ENCODE data around the gene GPR34. TPM values are rescaled to one million over a fixed set of nuclear protein-coding genes. Genes with fewer than 3 reads are reported as not detected.

Gene GPR34
- total and polyA plus RNA-seq, 2 experiments from 2014 or later, result 0.71 to 1.7 TPM

DNA sequence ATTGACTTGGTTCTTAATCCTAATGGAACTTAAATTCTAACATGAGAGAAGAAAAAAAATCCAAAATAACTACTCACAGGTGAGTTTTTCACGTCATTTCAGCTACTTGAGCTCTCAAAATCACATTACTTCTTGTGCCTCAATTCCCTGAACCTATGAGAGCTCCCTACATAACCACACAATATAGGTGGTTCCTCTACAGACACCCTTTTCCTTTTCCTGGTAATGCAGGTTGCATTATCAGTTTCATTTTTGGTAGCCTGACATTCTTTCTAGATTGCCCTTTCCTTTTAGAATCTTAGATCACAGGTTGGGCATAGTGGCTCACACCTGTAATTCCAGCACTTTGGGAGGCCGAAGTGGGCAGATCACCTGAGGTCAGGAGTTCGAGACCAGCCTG lies 4.3 kb downstream of the GPR34 start:
- TF ChIP-seq EZH2phosphoT487 (IDR thresholded peaks at IDR 0.05; ENCODE audit: low read depth, severe bottlenecking, unreplicated experiment), result no peak
- TF ChIP-seq, protein P1, sequence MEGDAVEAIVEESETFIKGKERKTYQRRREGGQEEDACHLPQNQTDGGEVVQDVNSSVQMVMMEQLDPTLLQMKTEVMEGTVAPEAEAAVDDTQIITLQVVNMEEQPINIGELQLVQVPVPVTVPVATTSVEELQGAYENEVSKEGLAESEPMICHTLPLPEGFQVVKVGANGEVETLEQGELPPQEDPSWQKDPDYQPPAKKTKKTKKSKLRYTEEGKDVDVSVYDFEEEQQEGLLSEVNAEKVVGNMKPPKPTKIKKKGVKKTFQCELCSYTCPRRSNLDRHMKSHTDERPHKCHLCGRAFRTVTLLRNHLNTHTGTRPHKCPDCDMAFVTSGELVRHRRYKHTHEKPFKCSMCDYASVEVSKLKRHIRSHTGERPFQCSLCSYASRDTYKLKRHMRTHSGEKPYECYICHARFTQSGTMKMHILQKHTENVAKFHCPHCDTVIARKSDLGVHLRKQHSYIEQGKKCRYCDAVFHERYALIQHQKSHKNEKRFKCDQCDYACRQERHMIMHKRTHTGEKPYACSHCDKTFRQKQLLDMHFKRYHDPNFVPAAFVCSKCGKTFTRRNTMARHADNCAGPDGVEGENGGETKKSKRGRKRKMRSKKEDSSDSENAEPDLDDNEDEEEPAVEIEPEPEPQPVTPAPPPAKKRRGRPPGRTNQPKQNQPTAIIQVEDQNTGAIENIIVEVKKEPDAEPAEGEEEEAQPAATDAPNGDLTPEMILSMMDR (IDR thresholded peaks at IDR 0.05; ENCODE audit: poor library complexity), result no peak
- TF ChIP-seq EZH2 (IDR thresholded peaks at IDR 0.05; ENCODE audit: borderline replicate concordance), result no peak
- H3K9me2 ChIP-seq (replicated peaks; ENCODE audit: insufficient read depth), result no peaks in the 10 kb centered on the region
- H3K79me2 ChIP-seq, result no peaks in the 10 kb centered on the region
- no peaks in the 10 kb centered on the region for H3K36me3 ChIP-seq (replicated peaks; ENCODE audit: insufficient read depth, low read depth)
- no peaks in the 10 kb centered on the region for H3K9me3 ChIP-seq (ENCODE audit: low read depth)
- DNase-seq (ENCODE audit: low spot score), result no peak
- no peaks in the 10 kb centered on the region for H3K4me1 ChIP-seq (ENCODE audit: insufficient read depth)
- no peak overlapping the region for H2AFZ ChIP-seq
- H3K27ac ChIP-seq, result no peak overlapping the region
- H4K20me1 ChIP-seq (ENCODE audit: insufficient read depth, poor library complexity, severe bottlenecking), result no peaks in the 10 kb centered on the region
- 84% methylated on average over 3 of the region's 3 CpGs for WGBS (ENCODE audit: low lambda C conversion rate, missing lambda C conversion rate)
- H3K4me2 ChIP-seq, result no peak overlapping the region
- no peak overlapping the region for H3K4me3 ChIP-seq
- H3K27me3 ChIP-seq, result no peaks in the 10 kb centered on the region

DNA sequence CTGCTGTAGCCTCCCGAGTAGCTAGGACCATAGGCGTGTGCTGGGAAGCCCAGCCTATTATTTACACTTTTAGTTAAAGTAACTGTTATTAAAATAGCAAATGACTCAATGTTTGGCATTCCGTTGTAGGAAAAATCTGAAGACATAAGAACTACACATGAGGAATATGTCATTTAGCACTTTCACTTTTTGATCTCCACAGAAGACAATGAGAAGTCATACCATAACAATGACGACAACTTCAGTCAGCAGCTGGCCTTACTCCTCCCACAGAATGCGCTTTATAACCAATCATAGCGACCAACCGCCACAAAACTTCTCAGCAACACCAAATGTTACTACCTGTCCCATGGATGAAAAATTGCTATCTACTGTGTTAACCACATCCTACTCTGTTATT lies 6.7 kb downstream of the GPR34 start:
- TF ChIP-seq, protein P1 (IDR thresholded peaks at IDR 0.05; ENCODE audit: poor library complexity), result no peak
- TF ChIP-seq EZH2phosphoT487 (IDR thresholded peaks at IDR 0.05; ENCODE audit: low read depth, severe bottlenecking, unreplicated experiment), result no peak
- TF ChIP-seq EZH2 (IDR thresholded peaks at IDR 0.05; ENCODE audit: borderline replicate concordance), result no peak
- Histone ChIP-seq H3K4me3 (no peak overlapping the region), H3K79me2 (no peaks in the 10 kb centered on the region), H2AFZ (no peak overlapping the region), H3K36me3 (replicated peaks; ENCODE audit: insufficient read depth, low read depth) (no peaks in the 10 kb centered on the region), H3K4me2 (no peak overlapping the region), H3K27ac (no peak overlapping the region), H3K9me3 (ENCODE audit: low read depth) (no peaks in the 10 kb centered on the region), H3K4me1 (ENCODE audit: insufficient read depth) (no peaks in the 10 kb centered on the region), H3K9me2 (replicated peaks; ENCODE audit: insufficient read depth) (no peaks in the 10 kb centered on the region), H4K20me1 (ENCODE audit: insufficient read depth, poor library complexity, severe bottlenecking) (no peaks in the 10 kb centered on the region), H3K27me3 (no peaks in the 10 kb centered on the region)
- 83% methylated on average over 7 of the region's 7 CpGs for WGBS (ENCODE audit: low lambda C conversion rate, missing lambda C conversion rate)
- no peak for DNase-seq (ENCODE audit: low spot score)

DNA sequence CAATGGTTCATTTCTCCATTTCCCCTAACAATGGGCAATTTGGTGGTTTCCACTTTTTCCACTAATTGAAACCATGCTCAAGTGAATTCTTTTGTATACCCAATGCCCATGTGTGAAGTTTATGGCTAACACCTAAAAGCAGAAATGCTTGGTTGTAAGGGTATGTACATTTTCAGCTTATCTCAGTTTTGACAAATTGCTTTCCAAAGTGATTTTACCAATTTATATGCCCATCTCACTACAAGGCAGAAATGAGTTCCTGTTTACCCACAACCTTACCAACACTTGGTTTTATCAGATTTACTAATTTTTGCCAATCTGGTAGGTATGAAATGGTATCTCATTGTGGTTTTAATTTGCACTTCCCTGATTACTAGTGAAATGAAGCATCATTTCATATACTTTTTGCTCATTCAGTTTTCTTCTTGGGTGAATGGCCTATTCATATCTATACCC lies 14.8 kb downstream of the GPR34 start:
- no peak overlapping the region for H2AFZ ChIP-seq
- no peaks in the 10 kb centered on the region for H3K9me2 ChIP-seq (replicated peaks; ENCODE audit: insufficient read depth)
- no peaks in the 10 kb centered on the region for H3K9me3 ChIP-seq (ENCODE audit: low read depth)
- H3K4me3 ChIP-seq, result no peak overlapping the region
- no peak for DNase-seq (ENCODE audit: low spot score)
- no peaks in the 10 kb centered on the region for H3K36me3 ChIP-seq (replicated peaks; ENCODE audit: insufficient read depth, low read depth)
- no peaks in the 10 kb centered on the region for H3K27me3 ChIP-seq
- no peaks in the 10 kb centered on the region for H3K79me2 ChIP-seq
- H3K4me2 ChIP-seq, result no peak overlapping the region
- H4K20me1 ChIP-seq (ENCODE audit: insufficient read depth, poor library complexity, severe bottlenecking), result no peaks in the 10 kb centered on the region
- no peaks in the 10 kb centered on the region for H3K4me1 ChIP-seq (ENCODE audit: insufficient read depth)
- TF ChIP-seq, protein P1 (IDR thresholded peaks at IDR 0.05; ENCODE audit: poor library complexity), result no peak
- no peak for TF ChIP-seq EZH2 (IDR thresholded peaks at IDR 0.05; ENCODE audit: borderline replicate concordance)
- no peak for TF ChIP-seq EZH2phosphoT487 (IDR thresholded peaks at IDR 0.05; ENCODE audit: low read depth, severe bottlenecking, unreplicated experiment)
- H3K27ac ChIP-seq, result no peak overlapping the region

DNA sequence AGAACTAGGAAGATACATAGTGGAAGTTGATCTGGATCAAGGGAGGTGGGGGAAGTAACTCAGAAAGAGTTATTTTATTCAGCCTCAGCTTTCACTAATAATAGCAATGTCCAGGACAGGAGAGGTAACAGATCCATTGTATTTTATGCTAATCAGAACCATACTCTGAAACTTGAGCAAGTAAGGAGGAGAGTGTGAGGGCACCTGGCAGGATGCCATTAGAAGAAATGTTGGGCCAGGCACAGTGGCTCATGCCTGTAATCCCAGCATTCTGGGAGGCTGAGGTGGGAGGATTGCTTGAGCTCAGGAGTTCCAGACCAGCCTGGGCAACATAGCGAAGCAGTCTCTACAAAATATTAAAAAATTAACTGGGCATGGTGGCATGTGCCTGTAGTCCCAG lies 16.3 kb downstream of the GPR34 start:
- TF ChIP-seq, protein P1 (IDR thresholded peaks at IDR 0.05; ENCODE audit: poor library complexity), result no peak
- TF ChIP-seq EZH2 (IDR thresholded peaks at IDR 0.05; ENCODE audit: borderline replicate concordance) (no peak), EZH2phosphoT487 (IDR thresholded peaks at IDR 0.05; ENCODE audit: low read depth, severe bottlenecking, unreplicated experiment) (no peak)
- no peak for DNase-seq (ENCODE audit: low spot score)
- Histone ChIP-seq H3K9me2 (replicated peaks; ENCODE audit: insufficient read depth) (no peaks in the 10 kb centered on the region), H3K79me2 (no peaks in the 10 kb centered on the region), H3K4me1 (ENCODE audit: insufficient read depth) (no peaks in the 10 kb centered on the region), H3K27ac (no peak overlapping the region), H3K36me3 (replicated peaks; ENCODE audit: insufficient read depth, low read depth) (no peaks in the 10 kb centered on the region), H3K4me2 (no peak overlapping the region), H3K4me3 (no peak overlapping the region), H3K9me3 (ENCODE audit: low read depth) (no peaks in the 10 kb centered on the region), H4K20me1 (ENCODE audit: insufficient read depth, poor library complexity, severe bottlenecking) (no peaks in the 10 kb centered on the region), H3K27me3 (no peaks in the 10 kb centered on the region), H2AFZ (no peak overlapping the region)
- whole genome bisulfite sequencing (ENCODE audit: low lambda C conversion rate, missing lambda C conversion rate), result 69% methylated on average over 1 of the region's 1 CpG
